IMR-90 (cell line): Measurements from ENCODE around the gene TACC3. TPM values are rescaled to one million over a fixed set of nuclear protein-coding genes. Genes with fewer than 3 reads are reported as not detected.

Source experiments
- ATAC-seq: fragments of 200-7000 bp; cut with Tn5 transposase; 2 replicates; pipeline ENCODE4 v1.9.1; 2020; ENCODE audit warnings: low read depth, mild to moderate bottlenecking, moderate library complexity
- BruUV-seq: library from RNA; stranded (reverse); fragments of 400-500 nt; replicated peaks from 2 replicates; lab custom pipeline; 2021; lab: Mats Ljungman, UMichigan
- CTCF ChIA-PET: fragments of 300-600 bp; formaldehyde crosslinking; extraction: SDS; loops from one replicate; lab custom pipeline; 2021; ENCODE audit warnings: antibody characterized with exemption; lab: Yijun Ruan, JAX
- POLR2A ChIA-PET: fragments of 300-600 bp; sonication (Branson Sonifier 250); formaldehyde crosslinking; loops from one replicate; lab custom pipeline; 2022; ENCODE audit warnings: antibody characterized with exemption; ENCODE audit not compliant: unreplicated experiment; lab: Charles Lee
- DNase-seq: peaks from one replicate; pipeline ENCODE4 v3.0.0; 2013
- H2AFZ ChIP-seq: replicated peaks from 2 replicates; pipeline ENCODE3; 2013; ENCODE audit warnings: low read length, mild to moderate bottlenecking; ENCODE audit not compliant: poor library complexity
- H2AK5ac ChIP-seq: 2 replicates; pipeline ENCODE4 v1.6.1; 2013; ENCODE audit warnings: low read depth, low read length, inconsistent platforms
- H2AK9ac ChIP-seq: replicated peaks from 2 replicates; pipeline ENCODE3; 2013; ENCODE audit warnings: mild to moderate bottlenecking, low read depth, low read length, moderate library complexity; ENCODE audit not compliant: poor library complexity
- H2BK120ac ChIP-seq: 2 replicates; pipeline ENCODE4 v1.6.1; 2013; ENCODE audit warnings: low read depth, low read length, inconsistent platforms
- H2BK15ac ChIP-seq: 3 replicates; pipeline ENCODE4 v1.6.1; 2013; ENCODE audit warnings: low read depth, low read length, inconsistent platforms
- H2BK20ac ChIP-seq: 2 replicates; pipeline ENCODE4 v1.6.1; 2013; ENCODE audit warnings: low read depth, mild to moderate bottlenecking, inconsistent platforms, low read length, moderate library complexity
- H2BK5ac ChIP-seq: 2 replicates; pipeline ENCODE4 v1.6.1; 2013; ENCODE audit warnings: mild to moderate bottlenecking, low read depth, low read length, inconsistent platforms; ENCODE audit not compliant: poor library complexity, severe bottlenecking
- H3K14ac ChIP-seq: replicated peaks from 2 replicates; pipeline ENCODE4 v1.6.1; 2013; ENCODE audit warnings: low read depth, low read length, inconsistent platforms
- H3K18ac ChIP-seq: 2 replicates; pipeline ENCODE4 v1.6.1; 2013; ENCODE audit warnings: low read depth, low read length, control low read depth
- H3K23ac ChIP-seq: 2 replicates; pipeline ENCODE4 v1.6.1; 2013; ENCODE audit warnings: low read depth, low read length, inconsistent platforms
- H3K27ac ChIP-seq: 2 replicates; pipeline ENCODE4 v1.5.1; 2013; ENCODE audit warnings: mild to moderate bottlenecking, control low read depth, low read length; ENCODE audit not compliant: insufficient read depth
- H3K27me3 ChIP-seq: 2 replicates; pipeline ENCODE4 v1.6.1; 2013; ENCODE audit warnings: low read length; ENCODE audit not compliant: control insufficient read depth, insufficient read depth
- H3K36me3 ChIP-seq: 2 replicates; pipeline ENCODE4 v1.6.1; 2013; ENCODE audit warnings: low read length, mixed read lengths; ENCODE audit not compliant: control insufficient read depth, insufficient read depth
- H3K4ac ChIP-seq: 2 replicates; pipeline ENCODE4 v1.6.1; 2013; ENCODE audit warnings: low read depth, low read length, inconsistent platforms
- H3K4me1 ChIP-seq: 2 replicates; pipeline ENCODE4 v1.6.1; 2013; ENCODE audit warnings: low read length, mixed read lengths; ENCODE audit not compliant: control insufficient read depth, insufficient read depth
- H3K4me2 ChIP-seq: 2 replicates; pipeline ENCODE4 v1.6.1; 2013; ENCODE audit warnings: low read depth, mild to moderate bottlenecking, control low read depth, low read length, moderate library complexity
- H3K4me3 ChIP-seq: 2 replicates; pipeline ENCODE4 v1.5.1; 2013; ENCODE audit warnings: low read depth, mild to moderate bottlenecking, control low read depth, low read length, moderate library complexity; ENCODE audit not compliant: insufficient read depth
- H3K56ac ChIP-seq: 2 replicates; pipeline ENCODE4 v1.6.1; 2013; ENCODE audit warnings: low read length, inconsistent platforms; ENCODE audit not compliant: insufficient read depth; ENCODE audit errors: extremely low read depth
- H3K79me1 ChIP-seq, 2 experiments: 2 replicates each; pipeline ENCODE4 v1.6.1; 2013; ENCODE audit warnings: low read length in 2 of 2, inconsistent platforms in 1 of 2, low read depth in 1 of 2
- H3K9ac ChIP-seq: 2 replicates; pipeline ENCODE4 v1.6.1; 2013; ENCODE audit warnings: low read depth, low read length, control low read depth
- H3K9me1 ChIP-seq: 2 replicates; pipeline ENCODE4 v1.6.1; 2013; ENCODE audit warnings: low read length, inconsistent platforms; ENCODE audit not compliant: insufficient read depth
- H3K9me3 ChIP-seq: 2 replicates; pipeline ENCODE4 v1.6.1; 2013; ENCODE audit warnings: low read length; ENCODE audit not compliant: control insufficient read depth, insufficient read depth
- H4K20me1 ChIP-seq: 2 replicates; pipeline ENCODE4 v1.6.1; 2013; ENCODE audit warnings: low read length, inconsistent platforms; ENCODE audit not compliant: insufficient read depth
- H4K5ac ChIP-seq: 2 replicates; pipeline ENCODE4 v1.6.1; 2013; ENCODE audit warnings: mild to moderate bottlenecking, low read depth, low read length, control low read depth
- H4K8ac ChIP-seq, 2 experiments: 2 replicates each; pipeline ENCODE4 v1.6.1; 2013; ENCODE audit warnings: low read depth in 2 of 2, low read length in 2 of 2, control low read depth in 1 of 2, inconsistent platforms in 1 of 2
- H4K91ac ChIP-seq: 2 replicates; pipeline ENCODE4 v1.6.1; 2013; ENCODE audit warnings: low read depth, low read length, inconsistent platforms; ENCODE audit not compliant: insufficient read depth
- BHLHE40 ChIP-seq: fragments of 150-350 bp; IDR thresholded peaks from 2 replicates; pipeline ENCODE4 v1.6.1; 2016; ENCODE audit warnings: mild to moderate bottlenecking, low read depth, low read length
- CEBPB ChIP-seq: IDR thresholded peaks from 2 replicates; pipeline ENCODE4 v1.6.1; 2012; ENCODE audit warnings: low read depth, low read length, improper control_type of control experiment
- CHD1 ChIP-seq: IDR thresholded peaks from 2 replicates; pipeline ENCODE4 v1.6.1; 2012; ENCODE audit warnings: low read depth, low read length, improper control_type of control experiment
- FOS ChIP-seq: fragments of 150-350 bp; IDR thresholded peaks from 2 replicates; pipeline ENCODE4 v1.6.1; 2016; ENCODE audit warnings: low read depth, low read length
- MAFK ChIP-seq: IDR thresholded peaks from 2 replicates; pipeline ENCODE4 v1.6.1; 2012; ENCODE audit warnings: low read depth, low read length, improper control_type of control experiment
- MAZ ChIP-seq: IDR thresholded peaks from 2 replicates; pipeline ENCODE4 v1.6.1; 2012; ENCODE audit warnings: low read depth, mild to moderate bottlenecking, low read length, improper control_type of control experiment, moderate library complexity, borderline replicate concordance
- MXI1 ChIP-seq: IDR thresholded peaks from 2 replicates; pipeline ENCODE4 v1.6.1; 2012; ENCODE audit warnings: low read depth, mild to moderate bottlenecking, low read length, moderate library complexity, borderline replicate concordance
- NFE2L2 ChIP-seq: fragments of 150-350 bp; IDR thresholded peaks from 2 replicates; pipeline ENCODE4 v1.6.1; 2016; ENCODE audit warnings: low read depth, mild to moderate bottlenecking, low read length
- POLR2A ChIP-seq: IDR thresholded peaks from 2 replicates; pipeline ENCODE4 v1.6.1; 2012; ENCODE audit warnings: mild to moderate bottlenecking, low read depth, low read length
- RAD21 ChIP-seq: IDR thresholded peaks from 2 replicates; pipeline ENCODE4 v1.6.1; 2012; ENCODE audit warnings: low read length, improper control_type of control experiment
- RCOR1 ChIP-seq: IDR thresholded peaks from 2 replicates; pipeline ENCODE4 v1.6.1; 2012; ENCODE audit warnings: mild to moderate bottlenecking, low read length, improper control_type of control experiment; ENCODE audit not compliant: insufficient replicate concordance
- SMC3 ChIP-seq: fragments of 150-350 bp; IDR thresholded peaks from 2 replicates; pipeline ENCODE4 v1.6.1; 2016; ENCODE audit warnings: low read depth, mild to moderate bottlenecking, antibody characterized with exemption, low read length, moderate library complexity
- WGBS, 2 experiments: methylation state at CpG; one replicate each; pipeline versions ENCODE4 v1.1.5 to v1.1.7; 2013; ENCODE audit warnings: missing lambda C conversion rate in 2 of 2; ENCODE audit not compliant: insufficient read length in 1 of 2; ENCODE audit errors: extremely low coverage in 2 of 2; 5-methylcytosine and 5-hydroxymethylcytosine counted together
- dilution Hi-C: fragments of 300-500 bp; cut with HindIII; formaldehyde crosslinking; loops from one replicate; pipeline ENCODE4 v1.14.3; 2018; ENCODE audit warnings: low sequenced_read_pairs; ENCODE audit not compliant: unreplicated experiment
- in situ Hi-C: fragments of 300-500 bp; cut with MboI; formaldehyde crosslinking; loops from 3 replicates; pipeline ENCODE4 v1.14.3; 2019; ENCODE audit warnings: low sequenced_read_pairs, inconsistent platforms, mixed read lengths
- intact Hi-C: fragments of 100-400 bp; cut with micrococcal nuclease; formaldehyde crosslinking; loops from 2 replicates; pipeline ENCODE4 v1.10.0; 2022
- polyA plus RNA-seq, 3 experiments: library from polyadenylated mRNA; depleted of rRNA; stranded (reverse); fragments of >200 nt; gene quantifications; 2 replicates each; pipeline ENCODE4 v1.2.3, GENCODE V29; 2012; ENCODE audit warnings: low replicate concordance in 1 of 3
- total RNA-seq: library from RNA; depleted of rRNA; stranded (reverse); fragments of >200 nt; gene quantifications from 2 replicates; pipeline ENCODE4 v1.2.3, GENCODE V29; 2012
- TF ChIP-seq, protein P1 (sequence below): fragments of 150-350 bp; IDR thresholded peaks from 2 replicates; pipeline ENCODE4 v1.6.1; 2017; ENCODE audit warnings: mild to moderate bottlenecking, antibody characterized with exemption, low read length, low read depth

Gene TACC3
- total and polyA plus RNA-seq, 2 of the 4 experiments (the other 2 are of a cell fraction) = 15.1 to 49.7 TPM

DNA sequence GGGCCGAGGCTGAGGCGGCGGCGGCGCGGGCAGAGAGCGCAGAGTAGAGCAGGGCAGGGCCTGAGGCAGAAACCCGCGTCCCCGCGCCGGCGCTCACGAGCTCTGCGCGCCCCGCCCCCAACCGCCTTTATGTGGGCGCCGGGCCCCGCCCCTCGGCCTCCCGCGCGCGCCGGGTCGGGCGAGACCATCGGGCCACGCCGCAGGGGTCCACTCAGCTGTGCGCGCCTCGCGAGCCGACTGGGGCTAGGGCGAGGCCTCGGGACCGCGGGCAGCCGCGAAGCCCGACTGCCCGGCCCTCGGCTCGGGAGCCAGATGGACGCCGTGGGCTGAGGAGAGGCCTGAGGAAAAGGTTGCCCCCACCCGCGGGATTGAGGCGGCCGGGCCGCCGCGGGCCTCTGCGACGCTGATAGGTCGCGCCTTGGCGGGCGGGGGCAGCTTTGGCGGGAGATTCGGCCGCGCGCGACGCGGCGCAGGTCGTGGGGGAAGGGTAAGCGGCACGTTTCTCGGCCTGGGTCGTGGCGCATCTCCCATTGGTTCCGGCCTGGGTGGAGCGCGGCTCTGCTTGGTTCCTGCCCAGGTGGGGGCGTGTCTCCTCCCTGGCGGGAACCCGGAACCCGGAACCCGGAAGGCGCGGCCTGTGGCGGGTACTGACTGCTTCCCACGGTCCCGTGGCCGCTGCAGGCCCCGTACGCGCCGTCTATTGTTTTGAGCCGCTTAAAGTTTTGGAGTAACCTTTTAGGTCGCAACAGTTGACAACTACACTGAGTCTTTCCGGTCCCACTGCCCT is 8.9 kb upstream of the TACC3 start, which contains the start of gene SLBP (continued):
- TF ChIP-seq RCOR1 (no peak), SMC3 (no peak), CEBPB (no peak)

DNA sequence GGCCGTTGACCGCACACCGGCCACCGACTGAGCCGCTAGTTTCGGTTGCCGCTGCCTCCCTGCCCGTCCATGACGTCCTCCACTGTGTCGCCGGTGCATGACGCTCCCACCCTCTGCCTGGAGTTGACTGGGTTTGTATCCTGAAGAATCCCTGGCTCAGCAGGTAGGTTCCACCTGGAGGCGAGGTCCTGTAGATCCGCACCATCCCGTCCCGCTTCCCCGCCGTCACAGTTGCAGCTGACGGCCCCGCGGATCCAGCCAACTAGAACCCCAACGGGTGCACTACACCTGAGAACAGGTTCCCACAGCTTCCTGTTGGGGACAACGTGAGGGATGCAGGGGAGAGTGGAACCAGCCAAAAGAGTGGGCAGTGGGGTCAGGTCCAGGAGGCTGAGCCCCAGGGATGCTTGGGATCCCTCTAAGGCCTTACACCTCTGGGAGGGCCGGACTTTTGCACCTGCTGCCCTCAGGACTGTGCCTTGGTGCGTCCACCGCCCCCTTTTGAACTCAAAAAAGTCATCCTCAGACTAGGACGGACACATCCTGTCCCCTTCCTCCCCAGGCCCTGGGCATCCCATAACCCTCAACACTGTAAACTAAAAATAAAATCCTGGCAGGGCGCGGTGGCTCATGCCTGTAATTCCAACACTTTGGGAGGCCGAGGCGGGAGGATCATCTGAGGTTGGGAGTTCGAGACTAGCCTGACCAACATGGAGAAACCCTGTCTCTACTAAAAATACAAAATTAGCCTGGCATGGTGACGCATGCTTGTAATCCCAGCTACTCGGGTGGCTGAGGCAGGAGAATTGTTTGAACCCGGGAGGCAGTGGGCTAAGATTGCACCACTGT is 8.1 kb upstream of the TACC3 start:
- ATAC-seq = no peak
- intact Hi-C loops = no loop called here
- H3K56ac ChIP-seq = no peak overlapping the region
- TF ChIP-seq SMC3 (no peak), RCOR1 (no peak), POLR2A (no peak), MXI1 (no peak), MAFK (no peak), BHLHE40 (no peak), NFE2L2 (no peak), FOS (no peak), CEBPB (no peak), MAZ (no peak), RAD21 (no peak), CHD1 (no peak)
- TF ChIP-seq, protein P1, sequence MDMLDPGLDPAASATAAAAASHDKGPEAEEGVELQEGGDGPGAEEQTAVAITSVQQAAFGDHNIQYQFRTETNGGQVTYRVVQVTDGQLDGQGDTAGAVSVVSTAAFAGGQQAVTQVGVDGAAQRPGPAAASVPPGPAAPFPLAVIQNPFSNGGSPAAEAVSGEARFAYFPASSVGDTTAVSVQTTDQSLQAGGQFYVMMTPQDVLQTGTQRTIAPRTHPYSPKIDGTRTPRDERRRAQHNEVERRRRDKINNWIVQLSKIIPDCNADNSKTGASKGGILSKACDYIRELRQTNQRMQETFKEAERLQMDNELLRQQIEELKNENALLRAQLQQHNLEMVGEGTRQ = no peak

More for the DNA sequence above, 8.1 kb upstream of the TACC3 start:
- H2AK9ac ChIP-seq = peak overlapping the region; percentile 91
- H3K4ac ChIP-seq = peak overlapping the region; percentile 88
- H2BK120ac ChIP-seq = no peak overlapping the region
- peak overlapping the region; percentile 71 to 91 for H4K8ac ChIP-seq
- peak overlapping the region; percentile 2 for H2BK5ac ChIP-seq
- peak overlapping the region; percentile 96 for H2AK5ac ChIP-seq
- H3K27ac ChIP-seq = peak overlapping the region; percentile 8; the same call in 1 of the 2 replicates
- H3K9me3 ChIP-seq = no peaks in the 10 kb centered on the region
- H2AFZ ChIP-seq = peak overlapping the region; percentile 95
- peak overlapping the region; percentile 87 for H3K4me2 ChIP-seq
- H3K27me3 ChIP-seq = no peaks in the 10 kb centered on the region
- peaks cover 19 to 81% of the 10 kb centered on the region in 2 experiments for H3K79me1 ChIP-seq
- in situ Hi-C loops = no loop called here
- ChIA-PET POLR2A (no interaction called here), CTCF (interaction anchor here (0.5 kb wide), 1 partner anchor 12 kb away, joined by 4 read pairs; no protein-coding TSS in a partner anchor)
- peak overlapping the region; percentile 88 for H3K23ac ChIP-seq
- H3K4me3 ChIP-seq = peak overlapping the region; percentile 92
- peak overlapping the region; percentile 57 for H4K91ac ChIP-seq
- no TSS peak for BruUV-seq
- no peak overlapping the region for H2BK20ac ChIP-seq
- peak overlapping the region; percentile 79 for H3K14ac ChIP-seq
- H3K36me3 ChIP-seq = peaks cover 14% of the 10 kb centered on the region
- no peak overlapping the region for H2BK15ac ChIP-seq
- peaks cover 11% of the 10 kb centered on the region for H3K4me1 ChIP-seq
- H4K5ac ChIP-seq = peak overlapping the region; percentile 31
- H3K9me1 ChIP-seq = peaks cover 10% of the 10 kb centered on the region; the same call in 1 of the 2 replicates
- 27% methylated on average over 20 of the region's 35 CpGs; no CpG with 5 or more reads in 1 of the 2 experiments for WGBS, 2 experiments
- H3K9ac ChIP-seq = peak overlapping the region; percentile 64
- dilution Hi-C loops = no loop called here
- H4K20me1 ChIP-seq = peaks cover 37% of the 10 kb centered on the region
- DNase-seq = no peak
- no peak overlapping the region for H3K18ac ChIP-seq
